ENCODE measurements around the gene KRTAP10-2.
"Not testable (repeated sequence)": the region's sequence is repeated elsewhere in the genome, so short reads cannot be mapped to it uniquely, and the experiment has no call there.

Gene KRTAP10-2

DNA sequence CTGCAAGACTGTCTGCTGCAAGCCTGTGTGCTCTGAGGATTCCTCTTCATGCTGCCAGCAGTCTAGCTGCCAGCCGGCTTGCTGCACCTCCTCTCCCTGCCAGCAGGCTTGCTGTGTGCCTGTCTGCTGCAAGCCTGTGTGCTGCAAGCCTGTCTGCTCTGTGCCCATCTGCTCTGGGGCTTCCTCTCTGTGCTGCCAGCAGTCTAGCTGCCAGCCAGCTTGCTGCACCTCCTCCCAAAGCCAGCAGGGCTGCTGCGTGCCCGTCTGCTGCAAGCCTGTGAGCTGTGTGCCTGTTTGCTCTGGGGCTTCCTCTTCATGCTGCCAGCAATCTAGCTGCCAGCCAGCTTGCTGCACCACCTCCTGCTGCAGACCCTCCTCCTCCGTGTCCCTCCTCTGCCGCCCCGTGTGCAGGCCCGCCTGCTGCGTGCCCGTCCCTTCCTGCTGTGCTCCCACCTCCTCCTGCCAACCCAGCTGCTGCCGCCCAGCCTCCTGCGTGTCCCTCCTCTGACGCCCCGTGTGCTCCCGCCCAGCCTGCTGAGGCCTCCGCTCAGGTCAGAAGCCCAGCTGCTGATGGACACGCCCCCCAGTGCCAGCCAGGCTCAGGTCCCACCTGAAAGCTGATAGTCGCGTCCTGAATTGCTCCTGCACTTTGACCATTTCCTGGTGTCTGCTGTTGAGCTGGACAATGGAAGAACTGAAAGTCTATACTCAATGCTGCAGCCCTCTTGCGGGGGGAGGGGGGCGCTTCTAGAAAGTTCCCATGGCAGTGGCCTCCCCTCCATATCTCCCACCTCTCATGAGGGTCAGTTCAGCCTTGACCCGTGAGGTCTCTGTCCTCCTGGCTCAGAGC, 23.4 kb upstream of the KRTAP10-2 start:
- H3K79me2 ChIP-seq (ENCODE audit: insufficient read depth, low read length), result no peaks in the 10 kb centered on the region
- H3K9ac ChIP-seq (ENCODE audit: low read length), result no peak overlapping the region
- no peaks in the 10 kb centered on the region for H3F3A ChIP-seq (ENCODE audit: insufficient read depth)
- H3K36me3 ChIP-seq (ENCODE audit: low read length), result no peaks in the 10 kb centered on the region
- H3K4me3 ChIP-seq (ENCODE audit: insufficient read depth, low read length, poor library complexity, severe bottlenecking), result no peak overlapping the region
- no peak overlapping the region for H3K4me2 ChIP-seq (ENCODE audit: low read depth, low read length, poor library complexity, severe bottlenecking)
- no peak overlapping the region for H3K27ac ChIP-seq (ENCODE audit: low read depth, low read length)
- H2AFZ ChIP-seq (ENCODE audit: low read depth, low read length, severe bottlenecking), result no peak overlapping the region
- H3K27me3 ChIP-seq (ENCODE audit: low read length), result no peaks in the 10 kb centered on the region
- no peaks in the 10 kb centered on the region for H3K9me2 ChIP-seq (replicated peaks; ENCODE audit: insufficient read depth, low read length)
- H3K9me3 ChIP-seq (ENCODE audit: insufficient read depth, low read length), result no peaks in the 10 kb centered on the region
- no peaks in the 10 kb centered on the region for H4K20me1 ChIP-seq (ENCODE audit: low read depth, low read length)
- TF ChIP-seq EZH2phosphoT487 (conservative IDR thresholded peaks at IDR 0.05; ENCODE audit: low read length), result no peak
- TF ChIP-seq, protein P1, sequence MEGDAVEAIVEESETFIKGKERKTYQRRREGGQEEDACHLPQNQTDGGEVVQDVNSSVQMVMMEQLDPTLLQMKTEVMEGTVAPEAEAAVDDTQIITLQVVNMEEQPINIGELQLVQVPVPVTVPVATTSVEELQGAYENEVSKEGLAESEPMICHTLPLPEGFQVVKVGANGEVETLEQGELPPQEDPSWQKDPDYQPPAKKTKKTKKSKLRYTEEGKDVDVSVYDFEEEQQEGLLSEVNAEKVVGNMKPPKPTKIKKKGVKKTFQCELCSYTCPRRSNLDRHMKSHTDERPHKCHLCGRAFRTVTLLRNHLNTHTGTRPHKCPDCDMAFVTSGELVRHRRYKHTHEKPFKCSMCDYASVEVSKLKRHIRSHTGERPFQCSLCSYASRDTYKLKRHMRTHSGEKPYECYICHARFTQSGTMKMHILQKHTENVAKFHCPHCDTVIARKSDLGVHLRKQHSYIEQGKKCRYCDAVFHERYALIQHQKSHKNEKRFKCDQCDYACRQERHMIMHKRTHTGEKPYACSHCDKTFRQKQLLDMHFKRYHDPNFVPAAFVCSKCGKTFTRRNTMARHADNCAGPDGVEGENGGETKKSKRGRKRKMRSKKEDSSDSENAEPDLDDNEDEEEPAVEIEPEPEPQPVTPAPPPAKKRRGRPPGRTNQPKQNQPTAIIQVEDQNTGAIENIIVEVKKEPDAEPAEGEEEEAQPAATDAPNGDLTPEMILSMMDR (IDR thresholded peaks at IDR 0.05; ENCODE audit: insufficient read depth, low read length, poor library complexity, severe bottlenecking), result no peak

DNA sequence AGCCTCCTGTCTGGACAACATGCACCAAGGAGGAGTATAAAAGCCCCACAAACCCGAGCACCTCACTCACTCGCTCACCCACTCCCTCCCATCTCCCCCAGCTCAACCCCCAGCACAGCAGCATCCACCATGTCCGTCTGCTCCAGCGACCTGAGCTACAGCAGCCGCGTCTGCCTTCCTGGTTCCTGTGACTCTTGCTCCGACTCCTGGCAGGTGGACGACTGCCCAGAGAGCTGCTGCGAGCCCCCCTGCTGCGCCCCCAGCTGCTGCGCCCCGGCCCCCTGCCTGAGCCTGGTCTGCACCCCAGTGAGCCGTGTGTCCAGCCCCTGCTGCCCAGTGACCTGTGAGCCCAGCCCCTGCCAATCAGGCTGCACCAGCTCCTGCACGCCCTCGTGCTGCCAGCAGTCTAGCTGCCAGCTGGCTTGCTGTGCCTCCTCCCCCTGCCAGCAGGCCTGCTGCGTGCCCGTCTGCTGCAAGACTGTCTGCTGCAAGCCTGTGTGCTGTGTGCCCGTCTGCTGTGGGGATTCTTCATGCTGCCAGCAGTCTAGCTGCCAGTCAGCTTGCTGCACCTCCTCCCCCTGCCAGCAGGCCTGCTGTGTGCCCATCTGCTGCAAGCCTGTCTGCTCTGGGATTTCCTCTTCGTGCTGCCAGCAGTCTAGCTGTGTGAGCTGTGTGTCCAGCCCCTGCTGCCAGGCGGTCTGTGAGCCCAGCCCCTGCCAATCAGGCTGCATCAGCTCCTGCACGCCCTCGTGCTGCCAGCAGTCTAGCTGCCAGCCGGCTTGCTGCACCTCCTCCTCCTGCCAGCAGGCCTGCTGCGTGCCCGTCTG, 22.5 kb upstream of the KRTAP10-2 start, which contains the start of gene KRTAP10-4:
KRTAP10-4 (plus strand) TSS at position 100 of the 827 bp plus-strand sequence; CDS start at position 130, 30 bp downstream.
- not testable (repeated sequence) for H3K79me2 ChIP-seq (ENCODE audit: insufficient read depth, low read length); H3K9me2 ChIP-seq (replicated peaks; ENCODE audit: insufficient read depth, low read length); H4K20me1 ChIP-seq (ENCODE audit: low read depth, low read length); H3F3A ChIP-seq (ENCODE audit: insufficient read depth); H3K27ac ChIP-seq (ENCODE audit: low read depth, low read length); H3K9me3 ChIP-seq (ENCODE audit: insufficient read depth, low read length); H3K27me3 ChIP-seq (ENCODE audit: low read length); H3K9ac ChIP-seq (ENCODE audit: low read length); H3K36me3 ChIP-seq (ENCODE audit: low read length); H2AFZ ChIP-seq (ENCODE audit: low read depth, low read length, severe bottlenecking); H3K4me2 ChIP-seq (ENCODE audit: low read depth, low read length, poor library complexity, severe bottlenecking); H3K4me3 ChIP-seq (ENCODE audit: insufficient read depth, low read length, poor library complexity, severe bottlenecking)

DNA sequence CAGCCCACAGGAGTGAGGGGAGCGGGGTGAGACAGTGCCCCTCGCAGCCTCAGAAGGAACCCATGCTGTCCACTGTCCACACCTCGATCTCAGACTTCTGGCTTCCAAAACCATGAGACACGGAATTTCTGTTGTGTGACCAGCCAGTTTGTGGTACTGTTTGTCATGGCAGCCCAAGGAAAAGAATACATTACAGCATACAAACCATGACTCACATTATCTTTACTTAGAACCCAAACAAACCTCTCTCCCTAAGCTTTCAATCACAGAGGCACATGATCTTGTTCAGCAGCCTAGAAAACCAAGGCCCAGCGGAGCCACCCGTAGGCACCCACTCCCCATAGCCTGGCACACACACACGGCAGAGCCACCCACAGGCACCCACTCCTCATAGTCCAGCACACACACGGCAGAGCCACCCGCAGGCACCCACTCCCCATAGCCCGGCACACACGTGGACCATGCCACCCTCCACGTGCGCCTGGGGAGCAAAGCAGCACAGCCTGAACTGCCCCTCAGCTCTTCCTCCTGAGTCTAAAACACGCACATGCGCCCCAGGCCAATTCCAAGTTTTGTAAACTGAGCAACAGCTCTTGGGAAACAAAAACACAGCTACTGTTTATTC, 21.8 kb upstream of the KRTAP10-2 start:
- Histone ChIP-seq H3K4me3 (ENCODE audit: insufficient read depth, low read length, poor library complexity, severe bottlenecking) (no peak overlapping the region), H3K79me2 (ENCODE audit: insufficient read depth, low read length) (no peaks in the 10 kb centered on the region), H3F3A (ENCODE audit: insufficient read depth) (no peaks in the 10 kb centered on the region), H3K9me2 (replicated peaks; ENCODE audit: insufficient read depth, low read length) (no peaks in the 10 kb centered on the region), H3K4me2 (ENCODE audit: low read depth, low read length, poor library complexity, severe bottlenecking) (no peak overlapping the region), H3K9me3 (ENCODE audit: insufficient read depth, low read length) (no peaks in the 10 kb centered on the region), H3K27ac (ENCODE audit: low read depth, low read length) (no peak overlapping the region), H3K9ac (ENCODE audit: low read length) (no peak overlapping the region), H4K20me1 (ENCODE audit: low read depth, low read length) (no peaks in the 10 kb centered on the region), H3K36me3 (ENCODE audit: low read length) (no peaks in the 10 kb centered on the region), H3K27me3 (ENCODE audit: low read length) (no peaks in the 10 kb centered on the region), H2AFZ (ENCODE audit: low read depth, low read length, severe bottlenecking) (no peak overlapping the region)
- TF ChIP-seq, protein P1 (IDR thresholded peaks at IDR 0.05; ENCODE audit: insufficient read depth, low read length, poor library complexity, severe bottlenecking), result no peak
- no peak for TF ChIP-seq EZH2phosphoT487 (conservative IDR thresholded peaks at IDR 0.05; ENCODE audit: low read length)
